IPS-20b (cell line): Measurements from ENCODE around the gene PAPLN.

ENCODE experiments used
- H3K27ac ChIP-seq: one replicate; pipeline ENCODE4 v1.5.1; 2013; ENCODE audit warnings: low read length
- H3K27me3 ChIP-seq: 2 replicates; pipeline ENCODE4 v1.6.1; 2013; ENCODE audit warnings: mild to moderate bottlenecking, low read length, inconsistent platforms; ENCODE audit not compliant: insufficient read depth
- H3K36me3 ChIP-seq: 2 replicates; pipeline ENCODE4 v1.6.1; 2013; ENCODE audit warnings: low read depth, mild to moderate bottlenecking, inconsistent platforms, low read length, moderate library complexity; ENCODE audit not compliant: insufficient read depth
- H3K4me1 ChIP-seq: 2 replicates; pipeline ENCODE4 v1.6.1; 2013; ENCODE audit warnings: mild to moderate bottlenecking, control low read depth, inconsistent platforms, low read length, moderate library complexity; ENCODE audit not compliant: insufficient read depth
- H3K4me3 ChIP-seq: 2 replicates; pipeline ENCODE4 v1.5.1; 2013; ENCODE audit warnings: mild to moderate bottlenecking, low read length, inconsistent platforms
- H3K9ac ChIP-seq: 2 replicates; pipeline ENCODE4 v1.6.1; 2013; ENCODE audit warnings: low read depth, mild to moderate bottlenecking, inconsistent platforms, low read length, moderate library complexity
- H3K9me3 ChIP-seq: 2 replicates; pipeline ENCODE4 v1.6.1; 2013; ENCODE audit warnings: mild to moderate bottlenecking, low read depth, low read length, inconsistent platforms; ENCODE audit not compliant: insufficient read depth

PAPLN gene

DNA sequence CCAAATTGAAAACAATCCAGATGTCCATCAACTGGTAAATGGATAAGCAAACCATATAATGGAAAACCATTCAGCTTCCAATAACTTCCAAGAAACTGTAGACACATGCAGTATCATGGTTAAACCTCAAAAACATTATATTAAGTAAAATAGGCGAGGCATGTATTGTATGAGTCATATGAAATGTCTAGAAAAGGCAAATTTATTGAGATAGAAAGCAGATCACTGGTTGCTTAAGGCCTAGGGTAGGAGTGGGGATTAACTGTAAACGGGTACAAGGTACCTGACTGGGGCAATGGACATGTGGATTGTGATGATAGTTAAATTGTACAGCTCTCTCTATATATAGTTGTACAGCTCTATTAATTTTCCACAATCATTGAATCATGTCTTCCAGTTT, 21.3 kb upstream of the PAPLN start:
- Histone ChIP-seq H3K27ac (no peak overlapping the region), H3K4me3 (no peak overlapping the region), H3K27me3 (no peaks in the 10 kb centered on the region), H3K9me3 (no peaks in the 10 kb centered on the region), H3K4me1 (no peaks in the 10 kb centered on the region), H3K9ac (no peak overlapping the region), H3K36me3 (peaks cover 61% of the 10 kb centered on the region)

DNA sequence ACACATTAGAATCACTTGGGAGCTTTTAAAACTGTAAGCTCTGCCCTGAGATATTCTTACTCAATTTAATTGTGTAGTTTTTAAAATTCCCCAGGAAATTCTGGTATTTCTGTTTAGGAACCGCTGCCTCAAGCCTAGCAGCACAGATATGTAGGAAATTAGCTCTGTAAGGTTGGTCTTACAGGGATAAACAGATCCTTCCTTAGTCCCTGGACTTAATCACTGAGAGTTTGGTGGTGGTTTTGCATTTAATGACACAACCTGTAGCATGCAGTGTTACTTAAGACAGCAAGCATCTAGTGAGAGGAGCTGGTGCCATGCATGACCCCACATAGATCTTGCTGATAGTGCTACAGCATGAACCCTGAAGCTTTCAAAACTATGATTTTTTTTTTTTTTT, 19.9 kb upstream of the PAPLN start:
- H3K9me3 ChIP-seq: no peaks in the 10 kb centered on the region
- peaks cover 58% of the 10 kb centered on the region for H3K36me3 ChIP-seq
- H3K27me3 ChIP-seq: no peaks in the 10 kb centered on the region
- H3K27ac ChIP-seq: no peak overlapping the region
- H3K4me1 ChIP-seq: peaks cover 4% of the 10 kb centered on the region
- no peak overlapping the region for H3K9ac ChIP-seq
- no peak overlapping the region for H3K4me3 ChIP-seq

DNA sequence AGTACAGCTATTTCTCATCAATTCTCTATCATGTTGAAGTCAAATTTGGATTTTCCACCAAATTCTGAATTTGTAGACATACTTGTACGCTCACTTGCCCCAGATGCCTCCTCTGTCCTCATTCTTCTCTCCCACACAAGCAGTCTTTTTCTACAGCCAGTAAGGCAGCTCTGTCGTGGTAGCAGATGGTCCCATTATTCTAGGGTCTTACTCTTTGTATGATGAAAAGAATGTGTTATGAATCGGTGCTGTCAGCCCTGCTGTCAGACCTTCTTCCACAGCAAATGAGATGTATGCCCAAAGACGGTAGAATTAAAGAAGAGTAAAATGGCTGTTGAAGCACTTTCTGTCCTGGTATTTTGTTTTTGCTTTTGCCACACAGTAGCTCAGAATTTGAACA, 17.2 kb upstream of the PAPLN start:
- Histone ChIP-seq H3K4me1 (peaks cover 15% of the 10 kb centered on the region), H3K36me3 (peaks cover 41% of the 10 kb centered on the region), H3K9me3 (no peaks in the 10 kb centered on the region), H3K9ac (no peak overlapping the region), H3K27ac (no peak overlapping the region), H3K4me3 (no peak overlapping the region), H3K27me3 (no peaks in the 10 kb centered on the region)

DNA sequence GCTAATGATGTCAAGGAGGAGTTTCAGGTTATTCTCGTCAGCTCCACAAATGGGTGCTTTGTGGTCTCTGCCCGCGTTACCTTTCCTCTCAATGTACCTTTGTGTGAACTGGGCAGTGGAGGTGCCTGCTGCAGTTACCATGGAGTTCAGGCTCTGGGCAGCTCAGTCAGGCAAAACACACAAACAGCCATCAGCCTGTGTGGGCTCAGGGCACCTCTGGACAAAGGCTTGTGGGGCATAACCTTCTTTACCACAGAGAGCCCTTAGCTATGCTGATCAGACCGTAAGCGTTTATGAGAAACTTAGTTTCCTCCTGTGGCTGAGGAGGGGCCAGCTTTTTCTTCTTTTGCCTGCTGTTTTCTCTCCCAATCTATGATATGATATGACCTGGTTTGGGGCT, 16.7 kb upstream of the PAPLN start:
- no peaks in the 10 kb centered on the region for H3K9me3 ChIP-seq
- H3K27me3 ChIP-seq: no peaks in the 10 kb centered on the region
- no peak overlapping the region for H3K4me3 ChIP-seq
- peaks cover 15% of the 10 kb centered on the region for H3K4me1 ChIP-seq
- peaks cover 41% of the 10 kb centered on the region for H3K36me3 ChIP-seq
- H3K9ac ChIP-seq: no peak overlapping the region
- H3K27ac ChIP-seq: no peak overlapping the region

DNA sequence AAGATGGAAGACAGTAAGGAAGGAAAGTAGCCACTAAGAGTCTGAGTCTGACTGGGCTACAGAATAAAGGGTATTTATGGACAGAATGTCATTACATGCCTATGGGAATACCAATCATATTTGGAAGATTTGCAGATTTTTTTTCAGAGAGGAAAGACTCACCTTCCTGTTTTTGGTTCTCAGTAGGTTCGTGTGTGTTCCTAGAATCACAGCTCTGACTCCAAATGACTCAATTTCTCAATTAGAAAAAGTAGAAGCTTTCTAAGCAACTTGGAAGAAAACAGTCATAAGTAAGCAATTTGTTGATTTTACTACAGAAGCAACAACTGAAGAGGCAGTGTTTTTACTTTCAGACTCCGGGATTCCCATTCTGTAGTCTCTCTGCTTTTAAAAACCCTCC, 15.4 kb upstream of the PAPLN start:
- Histone ChIP-seq H3K36me3 (peaks cover 38% of the 10 kb centered on the region), H3K27me3 (no peaks in the 10 kb centered on the region), H3K4me3 (no peak overlapping the region), H3K9ac (no peak overlapping the region), H3K9me3 (no peaks in the 10 kb centered on the region), H3K27ac (no peak overlapping the region), H3K4me1 (peaks cover 15% of the 10 kb centered on the region)

GRCh38 chr14:73223049-73223448, 14.3 kb upstream of the PAPLN start:
- no peak overlapping the region for H3K4me3 ChIP-seq
- H3K9ac ChIP-seq: no peak overlapping the region
- no peak overlapping the region for H3K27ac ChIP-seq
- peaks cover 15% of the 10 kb centered on the region for H3K4me1 ChIP-seq
- no peaks in the 10 kb centered on the region for H3K9me3 ChIP-seq
- H3K27me3 ChIP-seq: no peaks in the 10 kb centered on the region
- H3K36me3 ChIP-seq: peaks cover 31% of the 10 kb centered on the region

GRCh38 chr14:73225496-73225895, 11.8 kb upstream of the PAPLN start:
- Histone ChIP-seq H3K36me3 (peaks cover 15% of the 10 kb centered on the region), H3K27me3 (no peaks in the 10 kb centered on the region), H3K9me3 (no peaks in the 10 kb centered on the region), H3K4me1 (peaks cover 15% of the 10 kb centered on the region), H3K9ac (no peak overlapping the region), H3K4me3 (no peak overlapping the region), H3K27ac (no peak overlapping the region)

DNA sequence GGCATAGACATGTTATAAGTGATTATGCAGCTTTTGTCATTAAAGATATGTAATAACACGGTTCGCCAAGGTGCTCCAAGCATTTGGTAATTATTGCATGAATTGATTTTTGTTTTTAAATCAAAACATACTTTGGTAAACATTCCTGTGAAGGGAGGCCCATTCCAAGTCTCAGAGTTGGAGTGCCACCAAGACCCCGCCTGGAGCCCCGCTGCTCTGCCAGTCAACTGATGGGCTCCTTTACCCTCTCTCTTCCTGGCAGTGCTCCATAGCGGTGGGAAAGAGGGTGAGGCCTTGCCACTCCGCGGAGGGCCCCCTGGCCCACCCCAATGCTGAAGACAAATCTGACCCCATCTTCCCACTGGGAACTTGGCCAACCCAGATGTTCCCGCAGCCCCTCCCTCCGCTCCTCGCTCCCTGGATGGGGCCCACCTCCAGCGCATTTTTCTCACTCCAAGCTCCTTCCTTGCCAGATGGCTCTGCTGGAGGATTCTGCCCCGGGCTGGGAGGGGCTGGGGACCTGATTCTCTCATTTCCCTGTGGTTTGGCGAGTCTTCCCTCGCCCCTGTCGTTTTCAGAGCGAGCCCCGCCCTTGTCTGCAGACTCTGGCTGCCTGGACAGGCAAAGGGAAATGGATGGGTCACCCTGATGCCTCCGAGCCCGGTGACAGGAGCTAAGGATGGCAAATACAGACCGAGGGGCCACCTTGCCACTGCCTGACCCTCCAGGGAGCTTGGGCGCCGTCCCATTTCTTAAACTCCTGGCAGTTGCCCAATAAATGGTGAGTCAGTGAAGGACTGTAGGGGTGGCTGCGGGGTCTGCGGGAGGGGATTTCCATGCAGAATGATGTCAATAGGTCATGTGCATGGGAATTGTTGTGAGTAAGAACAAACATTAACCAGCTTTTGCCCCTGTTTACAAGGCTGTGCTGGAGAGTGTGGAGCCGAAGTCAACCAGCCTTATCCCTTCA, 9.2 kb upstream of the PAPLN start:
- Histone ChIP-seq H3K36me3 (0 out of 2 replicates have a peak, but pooled peaks cover 3% of the 10 kb centered on the region), H3K4me3 (no peak overlapping the region), H3K27ac (no peak overlapping the region), H3K9ac (no peak overlapping the region), H3K9me3 (no peaks in the 10 kb centered on the region), H3K27me3 (peaks cover 1% of the 10 kb centered on the region; the same call in 1 of the 2 replicates), H3K4me1 (peaks cover 9% of the 10 kb centered on the region; the same call in 1 of the 2 replicates)

GRCh38 chr14:73230051-73230450, 7.3 kb upstream of the PAPLN start:
- H3K27ac ChIP-seq: no peak overlapping the region

DNA sequence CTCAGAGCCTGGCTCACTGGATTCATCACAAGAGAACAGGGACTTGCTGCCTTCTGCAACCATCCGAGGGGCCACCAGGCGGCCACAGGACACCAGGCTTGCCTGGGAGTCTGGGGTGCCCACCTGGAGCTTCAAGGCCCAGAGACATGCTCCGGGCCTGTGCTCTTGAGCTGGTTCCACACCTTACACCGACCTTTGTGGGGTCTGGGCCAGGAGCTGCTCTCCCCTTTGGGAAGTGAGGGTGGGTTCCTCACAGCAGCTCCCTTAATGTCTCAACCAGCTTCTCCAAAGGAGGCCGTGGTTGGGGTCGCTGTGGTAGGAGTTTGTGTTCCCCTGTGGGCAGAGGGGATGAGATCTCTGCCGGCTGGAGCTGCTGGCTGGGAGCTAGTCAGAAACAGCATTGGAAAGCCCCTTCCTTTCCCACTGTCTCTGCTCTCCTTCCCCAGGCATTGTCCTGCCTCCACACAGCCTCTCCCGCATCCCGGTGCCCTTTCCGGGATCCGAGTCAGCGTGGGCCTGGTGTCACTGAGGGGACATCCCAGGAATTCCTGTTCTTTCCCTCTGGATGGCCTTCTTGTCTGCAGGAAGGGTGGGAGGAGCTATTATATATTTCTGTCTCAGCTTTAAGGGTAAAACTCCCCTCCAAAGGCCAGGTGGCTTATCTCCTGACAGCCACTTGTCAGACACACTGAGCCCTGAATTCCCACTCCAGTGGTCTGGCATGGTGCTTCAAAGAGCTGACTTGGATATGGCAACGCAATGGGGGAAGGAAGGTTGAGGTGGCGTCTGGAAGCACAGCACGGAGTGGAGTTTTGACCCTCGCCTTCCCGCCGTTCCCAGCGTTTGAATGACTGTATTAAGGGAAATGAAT, 5.1 kb upstream of the PAPLN start:
- Histone ChIP-seq H3K27ac (no peak overlapping the region), H3K4me3 (no peak overlapping the region), H3K9me3 (no peaks in the 10 kb centered on the region), H3K27me3 (peaks cover 20% of the 10 kb centered on the region), H3K36me3 (0 out of 2 replicates have a peak, but pooled peaks cover 3% of the 10 kb centered on the region), H3K4me1 (peaks cover 38% of the 10 kb centered on the region), H3K9ac (no peak overlapping the region)

More at GRCh38 chr14:73230051-73230450, 7.3 kb upstream of the PAPLN start:
- Histone ChIP-seq H3K9me3 (no peaks in the 10 kb centered on the region), H3K4me1 (peaks cover 22% of the 10 kb centered on the region), H3K4me3 (no peak overlapping the region), H3K9ac (no peak overlapping the region), H3K36me3 (0 out of 2 replicates have a peak, but pooled peaks cover 3% of the 10 kb centered on the region), H3K27me3 (peaks cover 8% of the 10 kb centered on the region; the same call in 1 of the 2 replicates)

DNA sequence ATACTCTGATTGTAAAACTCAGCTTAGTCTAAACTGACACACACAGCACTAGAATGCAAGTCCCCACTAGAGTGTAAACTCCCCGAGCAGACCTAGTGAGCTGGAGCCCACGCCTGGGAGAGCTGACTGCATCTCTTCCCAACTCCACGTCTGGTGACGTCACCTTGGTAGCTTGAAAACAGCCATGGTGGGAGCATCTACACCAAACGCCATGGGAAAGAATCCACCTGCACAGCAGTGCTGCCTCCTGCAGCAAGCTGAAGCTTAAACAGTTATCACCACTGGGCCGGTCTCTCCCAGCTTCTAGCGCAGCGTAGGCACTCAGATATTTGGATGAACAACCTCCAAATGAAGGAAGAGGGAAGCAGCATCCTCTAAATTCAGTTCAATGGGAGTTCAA, 4.3 kb upstream of the PAPLN start:
- no peak overlapping the region for H3K27ac ChIP-seq
- 0 out of 2 replicates have a peak, but pooled peaks cover 3% of the 10 kb centered on the region for H3K36me3 ChIP-seq
- peaks cover 38% of the 10 kb centered on the region for H3K4me1 ChIP-seq
- H3K9me3 ChIP-seq: no peaks in the 10 kb centered on the region
- no peak overlapping the region for H3K4me3 ChIP-seq
- H3K27me3 ChIP-seq: peaks cover 28% of the 10 kb centered on the region
- no peak overlapping the region for H3K9ac ChIP-seq
